GM18870 (cell line): ENCODE data around the gene SEZ6L.

Source experiments
- ATAC-seq: cut with Tn5 transposase; IDR thresholded peaks from one replicate; pipeline ENCODE4 v1.9.1; 2021; ENCODE audit warnings: moderate library complexity; ENCODE audit not compliant: unreplicated experiment

SEZ6L gene

GRCh38 chr22:26416670-26417276, 247.5 kb downstream of the SEZ6L start:
- ATAC-seq = no peak

DNA sequence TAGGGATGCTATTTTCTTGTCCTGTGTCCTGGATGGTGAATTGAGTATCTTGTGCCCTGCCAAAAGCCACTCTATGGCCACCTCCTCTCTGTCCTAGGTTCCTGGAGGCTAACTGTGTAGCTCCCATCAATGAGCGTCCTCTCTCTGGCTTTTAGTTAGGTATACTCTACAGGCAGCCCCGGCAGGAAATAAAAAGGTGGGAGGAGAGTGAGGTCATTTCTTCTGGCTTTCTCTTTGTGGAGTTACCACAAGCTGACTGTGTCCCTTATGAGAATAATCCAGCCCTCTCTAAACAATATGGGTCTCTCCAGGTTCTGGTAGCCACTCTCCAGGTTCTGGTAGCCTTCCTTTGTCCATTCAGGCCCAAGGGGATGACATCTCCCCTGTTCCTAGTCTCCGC, 248.1 kb downstream of the SEZ6L start:
- ATAC-seq = no peak

- ATAC-seq = no peak
These were observed 249.4 kb downstream of the SEZ6L start for GRCh38 chr22:26418620-26419019.

- no peak for ATAC-seq
These were observed 257.7 kb downstream of the SEZ6L start for GRCh38 chr22:26426924-26427323.

- ATAC-seq = peak; percentile 57
These were observed 259.5 kb downstream of the SEZ6L start, which contains the start of gene ASPHD2 for GRCh38 chr22:26428515-26429457. Gene ASPHD2 (plus strand): TSS chr22:26429260. CDS start chr22:26433616, 4,356 bp downstream.

- ATAC-seq = no peak
These were observed 260.4 kb downstream of the SEZ6L start for GRCh38 chr22:26429458-26430286.

DNA sequence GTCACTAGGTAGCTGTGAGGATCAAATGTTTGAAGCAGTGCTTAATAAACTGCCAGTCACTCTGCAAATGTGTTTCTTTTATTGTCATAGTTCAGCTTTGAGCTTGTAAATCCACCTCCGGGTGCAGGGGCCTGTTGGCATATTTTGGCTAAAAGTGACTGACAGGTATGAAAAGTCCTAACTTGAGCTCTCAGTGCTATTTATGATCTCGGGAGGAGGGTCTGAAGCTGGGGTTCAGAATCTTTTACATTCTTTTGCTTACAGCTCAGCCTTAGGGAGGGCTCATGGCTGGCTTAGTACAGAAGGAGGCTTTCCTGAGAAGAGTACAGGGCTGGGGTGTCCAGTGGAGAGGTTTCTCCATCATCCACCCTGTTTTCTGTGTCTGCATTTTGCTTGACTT, 261.3 kb downstream of the SEZ6L start:
- ATAC-seq = no peak

- ATAC-seq = no peak
These were observed 262.2 kb downstream of the SEZ6L start for GRCh38 chr22:26431261-26431995.

DNA sequence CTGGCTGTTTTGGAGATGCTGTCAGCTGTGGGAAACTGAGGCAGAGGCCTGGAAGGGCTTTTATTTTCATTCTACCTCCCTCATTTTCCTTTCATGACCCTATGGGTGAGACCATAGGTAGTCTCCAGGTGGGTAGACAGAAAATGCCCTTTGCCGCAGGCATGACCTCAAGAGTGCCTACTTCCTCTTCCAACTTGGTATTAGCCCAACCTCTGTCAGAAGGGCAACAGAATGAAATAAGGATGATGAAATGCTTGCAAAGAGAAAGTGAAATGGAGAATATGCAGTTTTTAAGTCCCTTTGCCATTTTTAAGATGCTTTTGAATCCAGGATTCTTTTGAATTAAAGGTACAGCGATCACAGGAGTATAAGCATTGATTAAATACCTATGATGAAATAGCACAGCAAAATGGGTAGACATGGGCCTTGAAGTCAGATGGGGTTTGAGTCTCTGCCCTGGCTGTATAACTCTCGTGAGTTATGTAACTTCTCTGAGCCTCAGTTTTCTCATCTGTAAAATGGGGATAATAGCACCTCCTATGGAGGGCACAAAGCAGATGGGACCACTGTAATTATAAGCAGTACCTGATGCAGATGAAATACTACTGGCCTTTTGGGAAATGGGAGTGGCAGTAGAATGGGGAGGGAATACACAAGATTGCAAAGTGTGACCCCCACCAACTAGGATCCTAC, 263.5 kb downstream of the SEZ6L start:
- no peak for ATAC-seq
